Activated T-helper 1 cell treated with anti-CD3 and anti-CD28 coated beads, Interleukin-2, amount 50 U/mL, for 16 hours (primary cell): Measurements from ENCODE around the gene FARS2.

ENCODE experiments used
- DNase-seq, 2 donors: peaks; one replicate each; pipeline ENCODE4 v3.0.0-alpha.2; 2020; ENCODE audit warnings: low read depth in 1 of 2, low spot score in 1 of 2

Gene FARS2

DNA sequence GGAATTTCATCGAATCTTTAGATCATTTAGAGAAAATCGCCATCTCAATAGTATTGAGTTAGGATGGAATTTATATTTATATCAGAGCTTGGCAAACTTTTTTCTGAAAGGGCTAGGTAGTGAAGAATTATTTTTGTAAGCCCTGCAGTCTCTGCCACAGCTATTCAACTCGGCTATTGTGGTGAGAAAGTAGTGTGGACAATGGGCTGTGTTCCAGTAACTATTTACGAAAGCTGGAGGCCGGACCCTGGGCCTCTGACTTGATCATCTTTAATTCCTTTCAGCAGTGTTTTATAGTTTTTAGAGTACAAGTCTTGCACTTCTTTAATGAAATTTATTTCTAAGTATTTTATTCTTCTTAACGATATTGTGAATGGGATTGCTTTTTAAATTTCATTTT is 201.5 kb downstream of the FARS2 start:
- DNase-seq = no peak

DNA sequence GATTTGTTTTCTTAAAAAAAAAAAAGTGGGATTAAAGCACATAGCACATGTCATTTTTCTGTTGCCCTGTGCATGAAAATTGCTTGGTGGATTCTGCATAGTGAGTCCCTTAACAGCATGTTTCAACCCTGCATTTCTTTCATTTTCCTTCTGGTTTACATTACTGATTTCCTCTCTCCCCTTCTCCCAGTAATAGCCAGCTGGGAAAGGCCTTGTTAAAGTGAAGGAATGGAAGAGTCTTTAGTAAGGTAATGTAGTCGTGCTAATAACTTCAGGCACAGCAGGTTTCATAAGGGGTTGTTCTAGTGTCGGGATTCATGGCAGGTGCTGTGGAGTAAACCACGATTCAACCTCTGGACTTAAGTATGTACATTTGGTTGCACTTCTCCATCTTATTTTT is 202.4 kb downstream of the FARS2 start:
- DNase-seq = no peak

DNA sequence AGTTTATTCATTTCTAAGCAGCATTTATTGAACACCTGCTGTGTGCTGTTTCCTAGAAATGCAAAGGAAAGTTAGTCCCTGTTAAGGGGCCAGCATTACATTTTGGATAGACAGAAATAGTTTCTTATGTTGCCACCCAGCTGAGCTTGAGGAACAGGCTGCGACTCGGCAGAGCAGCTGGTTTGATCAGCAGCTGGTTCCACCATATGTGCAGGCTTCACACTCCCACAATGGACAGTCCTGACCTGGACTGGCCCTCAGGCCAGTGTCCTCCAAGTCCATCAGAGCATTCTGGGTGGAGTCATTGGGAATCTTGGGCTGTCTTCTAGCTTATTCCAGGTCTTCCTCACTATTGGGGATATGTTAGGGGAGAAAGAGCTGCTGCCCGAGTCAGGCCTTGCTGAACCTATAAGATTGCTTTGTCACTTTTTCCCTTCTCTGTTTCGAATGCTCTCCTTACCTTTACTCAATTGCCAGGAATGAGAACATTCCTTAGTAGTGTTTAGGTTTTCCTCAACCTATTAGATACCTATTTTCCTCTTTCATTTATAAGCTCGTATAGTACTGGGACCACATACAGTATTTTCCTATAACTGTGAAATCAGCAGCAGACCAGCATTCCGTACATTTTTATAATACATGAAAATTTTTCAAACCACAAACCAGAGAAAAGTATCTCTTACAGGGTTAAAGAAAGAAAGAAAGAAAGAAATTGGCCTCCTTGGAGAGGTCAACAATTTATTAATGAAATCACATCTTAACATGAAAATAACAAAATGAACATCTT is 203.0 kb downstream of the FARS2 start:
- DNase-seq = no peak

DNA sequence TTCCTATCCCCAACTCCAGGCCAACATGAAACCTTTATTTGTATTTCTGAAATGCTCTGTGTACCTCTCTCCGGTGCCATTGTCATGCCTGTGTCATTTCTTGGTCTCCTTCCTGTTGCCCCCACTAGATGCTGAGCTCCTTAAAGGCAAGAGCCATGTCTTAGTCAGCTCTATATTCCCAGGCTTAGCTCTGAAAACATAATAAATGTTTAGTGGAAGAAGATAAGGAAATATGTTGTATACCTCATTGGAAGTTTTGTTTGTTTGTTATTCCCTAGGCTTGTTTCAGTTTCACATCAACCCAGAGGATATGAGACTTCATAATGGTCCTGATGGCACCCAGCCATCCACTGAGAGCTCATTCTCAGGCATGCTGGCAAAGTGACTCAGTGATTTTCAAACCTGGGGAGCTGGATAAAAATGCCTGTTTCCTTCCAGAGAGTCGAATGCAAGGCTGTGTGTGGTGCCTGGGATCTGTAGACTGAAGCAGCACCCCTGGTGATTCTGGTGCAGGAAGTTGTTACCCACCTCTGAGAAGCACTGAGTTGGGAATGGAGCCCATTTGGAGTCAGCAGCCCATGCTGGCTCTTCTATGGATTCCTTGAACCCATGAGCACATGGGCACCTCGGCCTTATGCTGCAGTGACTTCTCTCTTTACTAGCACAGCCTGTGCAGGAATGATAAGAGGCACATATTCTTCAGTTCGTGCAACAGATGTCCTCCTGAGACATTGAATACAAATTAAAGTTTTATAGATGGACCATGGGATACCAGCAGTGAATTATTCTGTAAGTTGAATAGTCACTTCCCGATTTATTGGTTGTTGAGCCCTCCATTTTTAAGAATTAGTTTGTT is 205.2 kb downstream of the FARS2 start:
- DNase-seq = no peak

DNA sequence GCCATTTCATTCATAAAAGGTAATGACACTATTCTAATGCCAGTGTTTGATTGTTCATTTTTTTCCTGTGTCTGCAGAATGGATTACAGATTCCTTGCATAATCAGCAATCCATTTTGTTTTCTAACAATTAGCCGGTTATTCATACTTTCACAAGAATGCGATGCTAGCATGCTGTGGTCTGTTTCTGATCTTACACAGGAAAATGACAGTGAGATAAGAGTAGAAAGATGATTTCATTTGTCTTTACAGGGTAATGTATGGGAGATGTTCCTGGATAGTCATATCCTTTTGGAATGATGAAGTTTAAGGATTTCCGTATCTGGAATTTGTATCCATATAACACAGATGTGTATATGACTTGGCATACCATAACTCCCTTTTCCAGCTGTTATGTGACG is 207.3 kb downstream of the FARS2 start:
- no peak for DNase-seq

DNA sequence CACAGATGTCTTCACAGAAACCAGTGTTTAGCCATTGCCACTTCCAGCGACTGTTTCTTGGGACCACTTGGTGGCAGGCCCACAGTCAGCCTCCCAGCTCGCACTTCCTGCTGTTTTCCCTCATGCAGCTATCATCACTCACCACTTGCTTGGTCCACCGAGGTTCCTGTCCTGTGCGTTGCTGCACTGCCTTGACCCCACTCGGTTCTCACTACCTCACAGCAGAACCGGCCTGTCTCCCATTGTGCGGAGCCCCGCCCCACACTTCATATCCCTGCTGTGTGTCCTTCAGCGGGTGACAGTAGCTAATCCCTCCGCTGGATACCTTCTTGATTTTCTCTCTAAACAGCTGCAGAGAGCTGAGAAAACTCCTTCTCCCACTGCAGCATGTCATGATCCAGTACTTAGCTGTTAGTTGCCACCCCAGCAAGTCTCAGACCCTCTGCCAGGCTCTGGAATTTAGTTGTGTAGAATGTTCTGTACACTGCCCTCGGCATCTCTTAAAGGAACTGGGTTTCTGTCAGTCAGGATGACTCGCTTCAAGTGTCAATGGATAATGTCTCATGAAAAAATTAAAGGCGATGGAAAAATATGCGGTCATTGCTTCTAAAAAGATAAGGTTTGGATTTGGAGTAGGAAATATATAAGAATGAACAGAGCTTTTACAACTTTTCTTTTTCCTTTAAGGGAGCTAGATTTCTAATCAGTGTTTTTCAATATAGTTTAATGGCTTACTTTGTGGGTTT is 208.0 kb downstream of the FARS2 start:
- no peak for DNase-seq

DNA sequence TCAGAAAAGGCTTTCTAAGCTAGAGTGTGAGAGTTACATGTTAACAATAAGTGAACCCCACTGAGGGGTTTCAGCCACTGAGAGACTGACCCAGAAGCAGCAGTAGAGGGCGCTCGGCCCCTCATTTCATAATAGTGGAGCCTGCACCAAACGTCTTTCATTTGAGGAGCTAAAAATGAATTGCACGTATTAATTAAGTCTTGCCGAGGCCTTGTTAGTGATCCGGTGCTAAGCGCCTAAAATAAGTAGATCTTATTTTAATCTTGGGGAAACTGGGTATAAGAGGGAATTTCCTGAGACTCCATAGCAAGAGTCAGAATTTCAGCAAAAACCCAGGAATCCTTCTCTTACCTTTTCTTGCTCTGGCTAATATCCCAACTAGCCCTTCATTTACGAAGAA is 209.7 kb downstream of the FARS2 start:
- peak; percentile 2 to 25 for DNase-seq

DNA sequence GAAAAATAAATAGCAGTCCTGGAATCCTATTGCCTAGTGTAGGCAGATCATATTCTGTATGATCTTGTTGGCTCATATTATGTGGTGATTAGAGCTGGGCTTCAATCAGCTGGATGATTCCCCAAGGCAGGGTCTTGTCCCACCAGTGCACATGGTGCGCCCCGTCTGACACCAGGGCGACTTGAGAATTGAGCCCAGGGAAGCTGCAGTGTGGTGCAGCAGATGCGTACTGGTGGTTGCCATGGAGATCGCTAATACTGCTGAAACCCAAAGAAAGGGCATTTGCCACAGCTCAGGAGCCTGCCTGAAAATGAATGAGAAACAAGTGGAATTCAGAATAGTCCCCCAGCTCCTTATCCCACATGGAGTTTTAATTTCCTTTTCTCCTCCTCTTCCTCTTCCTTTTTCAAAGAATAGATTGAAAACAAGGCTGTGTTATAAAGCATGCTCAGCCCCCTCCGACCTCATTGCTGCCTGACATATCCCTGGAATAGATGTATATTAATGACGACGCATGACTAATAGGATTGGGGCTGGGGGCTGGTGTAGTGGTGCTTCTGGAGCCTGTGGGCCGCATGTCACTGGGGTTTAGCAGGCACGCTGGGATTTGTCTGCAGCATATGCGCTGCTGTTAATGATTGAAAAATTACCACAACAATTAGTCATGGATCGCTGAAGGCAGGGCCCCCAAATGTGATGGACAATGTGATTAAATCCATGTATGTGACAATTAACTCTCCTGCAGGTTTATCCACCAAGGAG is 210.5 kb downstream of the FARS2 start:
- no peak for DNase-seq

DNA sequence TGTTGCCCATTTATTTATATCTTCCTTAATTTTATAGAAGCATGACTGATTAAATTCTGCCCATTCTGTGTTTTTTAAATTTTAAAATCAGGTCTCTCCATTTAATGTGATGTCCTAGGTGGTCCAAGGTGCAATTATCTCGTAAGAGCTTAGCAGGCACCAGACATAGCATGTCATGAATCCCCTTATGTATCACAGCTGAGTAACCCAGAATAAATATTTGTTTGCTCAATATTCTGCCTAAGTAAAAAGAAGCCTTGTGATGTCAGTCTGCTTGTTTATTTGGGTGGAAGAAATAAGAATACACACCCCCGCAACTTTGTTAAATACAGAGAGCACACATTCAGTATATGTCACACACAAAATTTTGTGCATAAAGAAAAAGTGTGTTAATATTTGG is 211.3 kb downstream of the FARS2 start:
- no peak for DNase-seq

DNA sequence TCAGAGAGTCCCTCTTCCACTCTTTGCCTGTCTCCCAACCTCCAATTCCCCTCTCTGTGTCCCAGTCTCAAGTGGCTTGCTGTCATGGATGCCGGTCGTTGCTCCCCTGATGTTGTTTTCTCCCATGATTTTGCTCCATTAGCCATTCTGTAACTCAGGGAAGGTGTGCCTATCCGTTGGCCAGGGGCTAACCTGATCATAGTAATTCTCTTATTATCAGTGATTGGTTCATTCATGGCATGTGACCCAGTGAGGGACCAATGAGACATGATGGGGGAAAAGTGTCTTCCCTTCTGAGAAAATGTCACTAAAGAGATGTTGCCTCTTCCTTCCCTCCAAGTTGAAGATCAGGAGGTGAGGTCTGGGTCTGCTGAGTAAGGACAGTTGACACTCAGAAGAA is 214.5 kb downstream of the FARS2 start:
- no peak for DNase-seq

DNA sequence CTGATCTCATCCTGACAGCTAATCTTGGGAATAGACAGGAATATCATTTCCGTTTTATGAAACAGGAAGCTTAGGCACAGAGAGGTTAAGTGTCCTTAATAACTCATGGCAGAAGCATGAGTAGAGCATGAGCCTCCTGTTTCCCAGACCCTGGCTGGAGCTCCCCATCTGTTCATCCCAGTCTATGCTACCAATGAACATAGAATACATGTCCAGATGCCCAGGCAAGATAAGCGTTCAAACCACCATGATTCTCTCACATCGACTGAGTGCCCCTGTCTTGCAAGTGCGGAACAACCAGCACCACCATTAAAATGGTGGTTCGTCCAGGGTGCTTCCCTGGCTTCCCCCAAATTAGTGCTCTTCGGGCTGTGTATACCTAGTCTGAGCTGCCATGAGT is 217.1 kb downstream of the FARS2 start:
- no peak for DNase-seq

DNA sequence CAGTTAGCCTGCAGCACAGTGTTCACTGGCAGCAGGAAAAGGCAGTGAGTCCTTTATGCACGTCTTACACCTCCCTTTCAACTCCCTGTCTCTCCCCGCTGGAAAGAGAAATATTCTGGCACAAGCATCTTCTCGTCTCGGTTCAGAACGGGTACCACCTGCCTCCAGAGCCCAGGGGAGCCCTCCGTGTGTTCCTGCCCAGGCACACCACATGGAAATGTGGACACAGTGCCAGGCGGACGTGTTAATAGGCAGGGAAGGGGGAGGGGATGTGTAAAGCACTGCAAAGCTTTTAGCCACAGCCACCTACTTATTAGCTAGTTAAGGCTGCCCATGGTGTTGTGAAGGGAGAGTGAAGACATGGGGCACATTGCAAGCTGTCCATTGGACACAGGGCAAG is 219.7 kb downstream of the FARS2 start:
- no peak for DNase-seq

DNA sequence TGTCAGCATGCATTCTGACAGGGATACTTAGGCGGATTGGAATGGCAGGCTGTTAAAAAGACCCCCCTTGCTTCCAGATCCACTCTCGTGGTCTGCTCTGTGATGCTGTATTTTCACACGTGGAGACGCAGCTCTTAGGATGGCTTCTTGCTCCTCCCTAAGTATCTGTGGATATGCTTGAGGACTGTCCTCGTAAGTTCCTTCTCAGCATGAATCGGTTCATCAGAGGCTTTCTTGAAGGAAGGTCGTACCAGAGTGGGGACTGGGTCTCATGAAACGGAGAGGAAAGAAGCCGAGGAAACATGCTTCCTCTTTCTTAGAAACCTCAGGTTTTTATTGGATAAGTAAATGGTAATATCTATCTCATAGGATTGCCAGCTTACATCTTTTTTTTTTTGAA is 220.4 kb downstream of the FARS2 start:
- DNase-seq = no peak

DNA sequence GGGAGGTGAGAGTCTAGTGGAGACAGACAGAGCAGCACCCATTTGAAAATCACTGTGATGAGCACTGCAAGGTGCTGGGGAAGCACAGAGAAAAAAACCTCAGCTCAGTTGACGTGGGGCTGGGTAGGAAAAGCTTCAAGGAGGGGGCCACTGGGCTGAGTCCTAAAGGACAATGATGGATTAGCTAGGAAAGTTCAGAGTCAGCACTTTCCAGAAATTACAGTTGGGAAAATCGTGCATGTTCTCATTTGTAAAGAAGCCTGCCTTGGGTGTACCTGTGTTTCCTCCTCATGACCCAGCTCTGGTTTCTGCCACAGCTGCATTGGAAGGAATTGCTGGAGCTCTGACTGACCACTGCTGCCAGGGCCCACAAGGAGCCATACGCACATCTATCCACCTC is 221.3 kb downstream of the FARS2 start:
- no peak for DNase-seq

DNA sequence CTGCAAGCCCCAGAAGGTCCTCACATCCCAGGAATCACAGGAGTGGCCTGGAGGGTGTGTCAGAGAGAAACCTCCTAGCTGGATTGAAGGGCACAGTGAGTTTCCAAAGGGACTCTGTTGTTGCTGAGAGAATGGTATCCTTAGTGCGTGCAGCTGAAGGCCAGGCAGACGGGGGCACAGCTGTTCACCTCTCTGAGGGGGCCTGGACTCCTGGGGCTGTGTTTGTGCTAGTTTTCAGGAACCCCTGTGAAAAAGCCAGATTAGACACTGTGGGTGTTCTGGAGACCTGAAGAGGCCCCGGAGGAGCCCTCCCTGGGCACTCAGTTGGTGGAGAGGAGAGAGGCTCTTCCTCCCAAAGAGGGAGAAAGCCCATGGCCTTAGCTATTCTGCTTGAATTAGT is 223.4 kb downstream of the FARS2 start:
- no peak for DNase-seq

DNA sequence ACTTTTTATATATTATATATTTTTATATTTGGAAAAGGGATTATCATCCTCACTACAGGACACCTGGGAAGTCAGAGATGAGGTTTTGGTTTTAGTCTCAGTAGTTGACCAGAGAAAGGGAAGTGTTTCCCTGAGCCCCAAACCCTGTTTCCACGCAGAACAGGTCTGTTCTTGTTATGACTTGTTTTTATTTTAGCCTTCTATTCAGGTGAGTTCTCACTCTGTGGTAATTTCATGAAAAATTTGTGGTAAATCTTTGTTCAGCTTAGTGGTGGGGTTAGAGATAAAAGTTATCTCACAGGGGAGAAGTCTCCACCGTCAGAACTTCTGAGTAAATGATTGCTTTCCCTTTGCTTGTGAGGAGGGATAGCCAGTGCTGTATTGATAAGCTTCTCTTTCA is 224.9 kb downstream of the FARS2 start:
- no peak for DNase-seq

DNA sequence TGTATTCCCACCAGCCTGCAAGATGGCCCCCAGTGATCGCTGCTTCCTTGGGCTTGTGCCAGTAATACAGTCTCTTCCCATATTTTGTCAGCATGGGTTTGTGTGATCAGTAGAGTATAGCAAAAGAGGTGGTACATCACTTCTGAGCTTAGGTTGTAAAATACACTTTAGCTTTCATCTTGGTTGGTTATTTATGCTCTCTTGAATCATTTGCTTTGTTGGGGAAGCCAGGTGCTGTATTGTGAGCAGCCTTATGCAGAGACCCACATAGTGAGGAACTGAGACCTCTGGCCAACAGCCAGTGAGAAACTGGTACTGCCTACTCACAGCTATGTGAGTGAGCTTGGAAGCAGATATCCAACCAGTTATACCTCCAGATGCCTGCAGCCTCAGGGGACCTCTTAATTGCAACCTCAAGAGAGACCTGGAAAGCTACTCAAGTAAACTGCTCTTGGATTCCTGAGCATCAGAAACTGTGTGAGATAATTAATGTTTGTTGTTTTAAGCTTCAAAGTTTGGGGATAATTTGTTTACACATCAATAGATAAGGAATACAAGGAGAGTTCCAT is 229.3 kb downstream of the FARS2 start:
- DNase-seq = no peak

DNA sequence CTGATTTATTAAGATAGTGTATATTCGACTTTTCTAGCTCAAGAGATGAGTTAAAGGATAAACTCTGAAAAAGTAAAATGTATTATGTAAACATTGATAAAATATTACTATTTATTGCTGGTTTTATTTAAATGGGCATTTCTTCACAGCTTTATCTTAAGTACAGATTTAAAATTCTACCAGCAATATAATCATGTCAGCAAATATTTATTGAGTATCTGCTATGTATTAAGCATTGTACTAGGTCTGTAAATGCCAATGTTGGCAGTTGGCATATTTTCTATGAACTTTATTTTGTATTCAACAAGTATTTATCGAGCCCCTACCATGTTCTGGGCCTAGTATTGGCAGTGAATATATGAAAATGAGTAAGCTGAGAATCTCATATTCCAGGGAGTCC is 231.0 kb downstream of the FARS2 start:
- no peak for DNase-seq

DNA sequence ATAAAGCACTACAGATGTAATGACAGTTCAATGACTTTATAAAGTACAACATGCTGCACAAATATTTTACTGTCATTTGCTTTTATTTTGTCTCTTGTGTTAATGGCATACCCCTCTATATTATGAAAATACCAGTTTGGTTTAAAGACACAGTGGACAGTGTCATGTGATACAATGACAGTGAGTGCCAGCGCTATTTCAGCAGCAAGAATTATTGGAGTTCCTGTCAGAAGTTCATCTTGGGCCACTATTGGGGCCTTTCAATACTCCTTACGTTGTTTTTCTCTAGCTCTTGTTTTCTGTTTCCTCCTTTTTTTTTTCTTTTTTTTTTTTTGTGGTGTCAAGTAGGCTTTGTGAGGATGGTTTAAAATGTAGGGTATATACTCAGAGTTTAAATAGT is 232.5 kb downstream of the FARS2 start:
- no peak for DNase-seq

DNA sequence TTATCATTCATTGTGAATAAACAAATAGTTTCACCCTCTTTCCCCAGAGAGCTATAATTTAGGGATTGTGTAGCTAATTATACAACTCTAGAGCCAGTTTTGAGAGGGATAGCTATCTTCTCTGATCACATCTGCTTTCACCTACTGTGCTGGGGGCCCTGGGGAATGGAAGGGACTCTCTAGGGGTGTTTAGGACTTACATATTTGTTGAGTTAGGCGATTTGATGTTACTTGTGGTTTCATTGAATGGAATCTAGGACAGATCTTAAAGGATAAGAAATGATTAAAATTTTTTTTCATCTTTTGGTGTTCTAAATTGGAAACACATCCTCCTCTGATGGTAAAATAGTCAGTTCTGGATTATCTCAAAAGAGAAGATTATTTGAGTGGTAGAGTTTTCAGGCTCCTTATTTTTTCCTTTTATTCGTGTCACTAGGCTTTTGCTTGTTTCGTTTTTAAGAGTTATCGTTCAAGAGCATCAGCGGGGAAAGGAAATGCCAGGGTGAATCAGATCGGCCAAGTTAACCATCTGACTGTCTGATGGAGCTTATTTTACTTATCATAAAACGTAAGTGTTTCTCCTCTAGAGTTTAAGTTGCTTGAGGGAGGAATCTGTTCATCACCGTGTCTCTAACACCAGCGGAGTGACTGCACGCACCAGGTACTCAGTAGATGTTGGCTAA is 236.7 kb downstream of the FARS2 start:
- no peak for DNase-seq
